Mucosa of rectum (tissue), 2 donors: ENCODE results near the gene TOB1.

Experiments
- H3K27ac ChIP-seq, 2 donors: one replicate each; pipeline ENCODE4 v1.7.0; 2013; ENCODE audit warnings: inconsistent platforms in 2 of 2, low read depth in 2 of 2, low read length in 2 of 2
- H3K27me3 ChIP-seq, 2 donors: one replicate each; pipeline ENCODE4 v1.7.0; 2013; ENCODE audit warnings: low read length in 2 of 2; ENCODE audit not compliant: control insufficient read depth in 2 of 2, insufficient read depth in 2 of 2
- H3K36me3 ChIP-seq, 2 donors: one replicate each; pipeline ENCODE4 v1.7.0; 2013; ENCODE audit warnings: low read length in 2 of 2; ENCODE audit not compliant: control insufficient read depth in 2 of 2, insufficient read depth in 2 of 2
- H3K4me1 ChIP-seq, 2 donors: one replicate each; pipeline ENCODE4 v1.7.0; 2013; ENCODE audit warnings: low read length in 2 of 2, mild to moderate bottlenecking in 1 of 2; ENCODE audit not compliant: control insufficient read depth in 2 of 2, insufficient read depth in 2 of 2
- H3K4me3 ChIP-seq, 2 donors: one replicate each; pipeline ENCODE4 v1.7.0; 2013; ENCODE audit warnings: low read length in 2 of 2
- H3K9ac ChIP-seq, 2 donors: one replicate each; pipeline ENCODE4 v1.7.0; 2013; ENCODE audit warnings: low read length in 2 of 2, low read depth in 1 of 2, mild to moderate bottlenecking in 1 of 2
- H3K9me3 ChIP-seq, 2 donors: one replicate each; pipeline ENCODE4 v1.7.0; 2013; ENCODE audit warnings: low read length in 2 of 2; ENCODE audit not compliant: control insufficient read depth in 2 of 2
- donor health status: healthy.
- donor health status: Normal muscosa, but diverticular disease.

Gene TOB1

DNA sequence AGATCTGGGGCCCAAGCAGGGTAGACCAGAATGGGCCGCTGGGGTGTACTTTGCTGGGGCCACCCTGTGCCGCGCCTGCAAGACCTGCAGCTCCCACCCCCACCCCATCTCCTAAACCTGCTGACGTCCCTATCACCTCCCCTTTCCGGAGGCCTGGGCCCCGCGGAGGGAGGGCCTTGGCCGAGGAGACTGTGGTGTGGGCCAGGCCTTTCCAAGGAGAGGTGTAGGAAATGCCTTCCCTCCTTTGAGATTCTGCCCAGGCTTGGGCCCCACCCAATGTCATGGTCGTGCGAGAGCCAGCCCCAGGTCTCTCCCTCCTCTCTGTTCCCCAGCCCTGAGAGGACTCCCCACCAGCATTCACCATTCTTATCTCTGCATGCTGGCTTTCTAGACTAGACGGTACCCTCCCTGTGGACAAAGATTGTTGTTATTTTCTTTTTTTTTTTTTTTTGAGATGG lies 34.7 kb downstream of the TOB1 start:
- no peak overlapping the region for H3K27ac ChIP-seq

DNA sequence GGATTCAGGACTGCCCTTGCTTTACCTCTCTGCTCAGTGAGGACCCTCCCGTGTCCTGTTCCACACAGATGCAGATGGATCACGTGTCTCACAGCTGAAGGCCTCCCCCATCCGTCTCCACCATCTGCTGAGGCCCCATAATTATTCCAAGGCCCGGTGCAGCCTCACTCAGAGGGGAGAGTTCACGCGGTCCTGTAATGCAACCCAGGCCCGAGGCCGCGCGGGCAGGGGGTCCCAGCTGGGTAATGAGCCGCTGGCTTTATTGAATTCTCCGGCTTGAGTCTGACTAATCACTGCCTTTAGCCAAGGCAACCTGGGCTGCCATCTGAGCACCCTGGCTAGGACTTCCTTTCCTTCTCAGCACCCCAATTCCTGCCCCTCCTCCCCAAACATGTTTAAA lies 35.2 kb downstream of the TOB1 start:
- Histone ChIP-seq H3K27ac (no peak overlapping the region), H3K27me3 (no peaks in the 10 kb centered on the region), H3K9ac (no peak overlapping the region), H3K4me3 (no peak overlapping the region), H3K4me1 (peaks cover 0 to 7% of the 10 kb centered on the region in 2 donors), H3K36me3 (no peaks in the 10 kb centered on the region), H3K9me3 (no peaks in the 10 kb centered on the region)

More for the DNA sequence above, 34.7 kb downstream of the TOB1 start:
- no peak overlapping the region for H3K9ac ChIP-seq
- H3K9me3 ChIP-seq: no peaks in the 10 kb centered on the region
- no peak overlapping the region for H3K4me3 ChIP-seq
- H3K4me1 ChIP-seq: peaks cover 0 to 7% of the 10 kb centered on the region in 2 donors
- no peaks in the 10 kb centered on the region for H3K36me3 ChIP-seq
- no peaks in the 10 kb centered on the region for H3K27me3 ChIP-seq

- Histone ChIP-seq H3K36me3 (no peaks in the 10 kb centered on the region), H3K4me3 (no peak overlapping the region), H3K27me3 (no peaks in the 10 kb centered on the region), H3K9ac (no peak overlapping the region), H3K4me1 (peaks cover 0 to 7% of the 10 kb centered on the region in 2 donors), H3K9me3 (no peaks in the 10 kb centered on the region), H3K27ac (no peak overlapping the region)
These were observed 35.8 kb downstream of the TOB1 start for GRCh38 chr17:50830352-50830751.

DNA sequence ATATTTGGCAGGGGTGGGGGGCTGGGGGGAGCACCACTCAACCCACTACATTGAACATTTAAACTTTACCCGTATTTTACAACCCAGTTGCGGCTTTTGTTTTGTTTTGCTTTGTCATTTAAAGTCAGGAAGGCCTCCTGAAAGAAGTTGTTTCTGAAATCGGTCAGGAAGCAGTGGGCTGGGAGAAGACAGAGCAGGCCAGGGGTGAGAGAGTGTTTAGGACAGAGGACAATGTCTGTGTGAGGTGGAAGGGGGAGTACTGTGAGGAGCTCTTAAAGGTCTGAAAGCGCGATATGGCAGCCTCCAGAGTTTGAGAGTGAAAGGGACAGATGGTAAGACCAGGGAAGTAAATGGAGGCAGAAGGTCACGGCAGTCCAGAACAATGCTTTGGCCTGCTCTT lies 36.8 kb downstream of the TOB1 start:
- H3K4me1 ChIP-seq: no peaks in the 10 kb centered on the region
- no peak overlapping the region for H3K4me3 ChIP-seq
- no peaks in the 10 kb centered on the region for H3K27me3 ChIP-seq
- H3K9ac ChIP-seq: no peak overlapping the region
- H3K36me3 ChIP-seq: no peaks in the 10 kb centered on the region
- H3K9me3 ChIP-seq: no peaks in the 10 kb centered on the region
- H3K27ac ChIP-seq: peak overlapping the region in 1 of 2 donors; percentile 41

- Histone ChIP-seq H3K27me3 (no peaks in the 10 kb centered on the region), H3K27ac (peak overlapping the region in 1 of 2 donors; percentile 41), H3K9me3 (no peaks in the 10 kb centered on the region), H3K36me3 (no peaks in the 10 kb centered on the region), H3K4me3 (no peak overlapping the region), H3K9ac (no peak overlapping the region), H3K4me1 (no peaks in the 10 kb centered on the region)
These were observed 37.5 kb downstream of the TOB1 start for GRCh38 chr17:50828508-50829170.

GRCh38 chr17:50825188-50825587 lies 41.0 kb downstream of the TOB1 start:
- H3K4me1 ChIP-seq: no peaks in the 10 kb centered on the region
- no peaks in the 10 kb centered on the region for H3K9me3 ChIP-seq
- no peak overlapping the region for H3K27ac ChIP-seq
- H3K27me3 ChIP-seq: no peaks in the 10 kb centered on the region
- no peaks in the 10 kb centered on the region for H3K36me3 ChIP-seq
- no peak overlapping the region for H3K4me3 ChIP-seq
- H3K9ac ChIP-seq: no peak overlapping the region

DNA sequence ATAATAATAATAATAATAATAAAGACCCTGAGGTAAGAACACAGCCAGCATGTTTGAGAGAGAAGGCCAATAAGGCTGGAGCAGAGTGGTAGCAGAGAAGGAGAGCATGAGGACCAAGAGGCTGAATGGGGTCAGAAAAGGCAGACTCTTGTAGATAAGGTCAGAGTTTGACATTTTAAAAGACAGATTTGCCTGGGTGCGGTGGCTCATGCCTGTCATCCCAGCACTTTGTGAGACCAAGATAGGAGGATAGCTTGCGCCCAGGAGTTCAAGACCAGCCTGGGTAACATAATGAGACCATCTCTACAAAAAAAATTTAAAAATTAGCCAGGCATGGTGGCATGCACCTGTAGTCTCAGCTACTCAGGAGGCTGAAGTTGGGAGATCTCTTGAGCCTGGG lies 41.7 kb downstream of the TOB1 start:
- Histone ChIP-seq H3K36me3 (no peaks in the 10 kb centered on the region), H3K4me1 (no peaks in the 10 kb centered on the region), H3K27ac (no peak overlapping the region), H3K9me3 (no peaks in the 10 kb centered on the region), H3K9ac (no peak overlapping the region), H3K4me3 (no peak overlapping the region), H3K27me3 (no peaks in the 10 kb centered on the region)

- Histone ChIP-seq H3K4me3 (no peak overlapping the region), H3K27ac (no peak overlapping the region), H3K4me1 (peaks cover 0 to under 1% of the 10 kb centered on the region in 2 donors), H3K36me3 (no peaks in the 10 kb centered on the region), H3K9me3 (no peaks in the 10 kb centered on the region), H3K9ac (no peak overlapping the region), H3K27me3 (no peaks in the 10 kb centered on the region)
These were observed 43.6 kb downstream of the TOB1 start for GRCh38 chr17:50822550-50822949.

- Histone ChIP-seq H3K27ac (no peak overlapping the region), H3K27me3 (no peaks in the 10 kb centered on the region), H3K4me3 (no peak overlapping the region), H3K4me1 (peaks cover 0 to 3% of the 10 kb centered on the region in 2 donors), H3K36me3 (no peaks in the 10 kb centered on the region), H3K9me3 (no peaks in the 10 kb centered on the region), H3K9ac (no peak overlapping the region)
These were observed 45.5 kb downstream of the TOB1 start for GRCh38 chr17:50820651-50821050.

DNA sequence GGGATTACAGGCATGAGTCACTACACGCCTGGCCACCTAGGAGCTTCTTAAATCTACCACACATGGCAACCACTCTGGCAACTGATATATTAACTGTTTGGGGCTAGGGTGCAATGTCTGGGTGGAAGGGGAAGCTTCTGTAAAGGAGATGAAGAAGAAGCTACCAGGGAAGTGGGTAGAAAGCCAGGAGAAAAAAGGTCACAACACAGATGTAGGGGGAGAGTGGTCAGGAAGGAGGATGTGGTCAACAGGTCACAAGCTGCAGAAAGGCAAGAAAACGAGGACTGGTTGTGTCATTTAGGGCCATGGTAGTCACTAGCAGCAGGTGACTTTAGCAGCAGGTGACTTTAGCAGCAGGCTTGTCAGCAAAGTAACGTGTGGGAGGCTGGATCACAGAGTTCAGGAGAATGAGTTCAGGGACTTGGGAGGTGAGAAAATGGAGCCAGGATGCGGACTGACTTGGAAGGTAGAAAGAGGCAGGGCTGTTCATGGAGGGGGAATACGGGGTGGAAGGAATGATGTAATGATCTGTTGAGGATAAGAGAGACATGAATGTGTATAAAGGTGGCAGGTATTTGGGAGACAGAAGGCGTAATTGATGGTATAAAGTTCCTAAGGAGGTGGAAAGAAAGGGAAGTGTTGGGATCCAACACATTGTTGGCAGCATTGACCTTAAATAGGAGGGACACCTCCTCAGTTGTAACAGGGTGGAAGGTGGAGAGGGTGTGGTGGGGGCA lies 47.1 kb downstream of the TOB1 start:
- H3K27me3 ChIP-seq: no peaks in the 10 kb centered on the region
- H3K36me3 ChIP-seq: no peaks in the 10 kb centered on the region
- no peak overlapping the region for H3K4me3 ChIP-seq
- H3K27ac ChIP-seq: no peak overlapping the region
- H3K9ac ChIP-seq: no peak overlapping the region
- no peaks in the 10 kb centered on the region for H3K9me3 ChIP-seq
- peaks cover 0 to 3% of the 10 kb centered on the region in 2 donors for H3K4me1 ChIP-seq
